T-helper 1 cell treated with Interleukin-12 subunit alpha and Interleukin-12 subunit beta and Interleukin-4 antibody, amounts not matched to agents 30 ng/mL and 1 ng/mL, for 36 hours (primary cell): Measurements from ENCODE around the gene SBK1. TPM values are rescaled to one million over a fixed set of nuclear protein-coding genes. Genes with fewer than 3 reads are reported as not detected.

Experiments
- intact Hi-C: fragments of 100-400 bp; cut with micrococcal nuclease; formaldehyde crosslinking; loops from one replicate; pipeline ENCODE4 v1.15.1; 2024
- total RNA-seq: library from RNA; stranded (reverse); gene quantifications from 2 replicates; pipeline ENCODE4 v1.2.3, GENCODE V29; 2022

The SBK1 gene
- total RNA-seq, 1 donor from 2014 or later, result 4.4 TPM

DNA sequence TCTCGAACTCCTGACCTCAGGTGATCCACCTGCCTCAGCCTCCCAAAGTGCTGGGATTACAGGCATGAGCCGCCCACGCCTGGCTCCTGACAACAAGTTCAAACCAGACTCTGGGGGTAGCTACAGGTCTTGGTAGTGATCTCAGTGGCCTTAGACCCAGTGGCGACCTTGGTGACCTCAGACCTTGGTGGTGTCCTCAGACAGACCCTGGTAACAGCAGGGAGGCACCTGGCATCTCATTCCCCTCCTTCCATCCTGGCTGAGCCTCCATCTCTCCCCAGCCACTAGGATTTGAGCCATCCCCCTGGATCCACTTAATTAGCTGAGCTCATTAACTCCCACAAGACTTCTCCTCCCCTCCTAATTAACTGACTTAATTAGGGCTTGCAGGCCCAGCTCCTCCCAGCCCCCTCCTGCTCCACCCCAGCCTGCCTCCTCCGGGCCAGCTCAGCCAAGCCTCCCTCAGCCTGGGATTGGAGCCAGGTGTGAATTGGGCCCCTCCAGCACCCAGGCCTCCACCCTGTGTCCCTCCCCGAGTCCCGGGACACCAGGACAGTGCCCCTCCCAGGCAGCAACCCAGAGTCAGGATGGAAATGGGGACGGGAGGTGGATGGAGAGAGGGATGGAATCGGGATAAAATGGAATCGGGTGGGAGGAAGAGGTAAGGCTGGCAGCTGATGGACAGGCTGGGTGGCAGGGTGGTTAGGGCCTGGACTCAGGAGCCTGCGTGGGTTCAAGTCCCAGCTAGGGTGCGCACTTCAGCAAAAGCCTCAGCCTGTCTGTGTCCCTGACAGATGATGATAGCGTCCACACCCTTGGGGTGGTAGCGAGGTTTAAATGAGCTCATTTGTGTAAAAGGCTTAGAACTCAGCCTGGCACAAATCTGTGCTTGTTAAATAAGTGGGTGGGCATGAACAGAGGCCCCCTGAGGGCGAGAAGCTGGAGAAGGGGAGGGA is 11.2 kb upstream of the SBK1 start:
- intact Hi-C loops, result loop anchor here (10.0 kb wide), 1 partner anchor 1844 kb away; the partner anchor contains the start of gene MAPK3

DNA sequence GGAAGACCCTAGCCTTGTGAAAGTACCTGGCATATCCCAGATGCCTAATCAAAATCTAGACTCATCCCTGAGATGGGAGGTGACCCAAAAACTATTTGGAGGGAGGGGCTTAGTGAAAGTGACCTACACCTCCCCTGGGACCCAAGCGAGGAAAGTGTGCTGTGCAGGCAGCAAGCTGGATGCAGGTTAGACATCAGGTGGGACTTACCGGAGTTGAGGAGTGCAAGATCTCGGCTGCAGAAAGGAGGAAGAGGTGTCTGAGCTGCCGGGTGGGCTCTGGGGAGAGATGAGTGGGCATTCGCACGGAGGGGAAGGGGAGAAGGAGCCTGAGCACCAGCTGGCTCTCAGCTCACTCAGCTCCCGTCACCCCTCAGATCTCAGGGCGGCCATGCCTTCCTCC is 10.3 kb upstream of the SBK1 start:
- intact Hi-C loops, result loop anchor here (10.0 kb wide), 1 partner anchor 1843 kb away; the partner anchor contains the start of gene MAPK3

DNA sequence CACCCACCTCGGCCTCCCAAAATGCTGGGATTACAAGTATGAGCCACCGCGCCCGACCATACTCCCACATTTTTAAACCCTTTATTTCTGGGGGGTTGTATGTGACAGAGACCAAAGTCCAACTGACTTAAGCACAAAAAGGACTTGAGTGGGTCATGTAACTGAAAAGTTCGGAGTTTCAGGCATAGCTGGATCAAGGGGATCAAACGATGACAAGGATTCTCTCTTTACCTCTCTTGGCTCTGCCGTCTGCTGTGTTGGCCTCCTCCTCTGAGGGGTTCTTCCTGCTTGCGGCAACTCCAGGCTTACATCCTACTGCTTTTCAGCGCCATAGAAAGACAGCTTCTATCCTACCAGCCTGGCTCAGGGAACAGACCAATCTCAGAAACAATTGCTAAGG is 9.2 kb upstream of the SBK1 start:
- intact Hi-C loops, result loop anchor here (10.0 kb wide), 1 partner anchor 1842 kb away; the partner anchor contains the start of gene MAPK3

DNA sequence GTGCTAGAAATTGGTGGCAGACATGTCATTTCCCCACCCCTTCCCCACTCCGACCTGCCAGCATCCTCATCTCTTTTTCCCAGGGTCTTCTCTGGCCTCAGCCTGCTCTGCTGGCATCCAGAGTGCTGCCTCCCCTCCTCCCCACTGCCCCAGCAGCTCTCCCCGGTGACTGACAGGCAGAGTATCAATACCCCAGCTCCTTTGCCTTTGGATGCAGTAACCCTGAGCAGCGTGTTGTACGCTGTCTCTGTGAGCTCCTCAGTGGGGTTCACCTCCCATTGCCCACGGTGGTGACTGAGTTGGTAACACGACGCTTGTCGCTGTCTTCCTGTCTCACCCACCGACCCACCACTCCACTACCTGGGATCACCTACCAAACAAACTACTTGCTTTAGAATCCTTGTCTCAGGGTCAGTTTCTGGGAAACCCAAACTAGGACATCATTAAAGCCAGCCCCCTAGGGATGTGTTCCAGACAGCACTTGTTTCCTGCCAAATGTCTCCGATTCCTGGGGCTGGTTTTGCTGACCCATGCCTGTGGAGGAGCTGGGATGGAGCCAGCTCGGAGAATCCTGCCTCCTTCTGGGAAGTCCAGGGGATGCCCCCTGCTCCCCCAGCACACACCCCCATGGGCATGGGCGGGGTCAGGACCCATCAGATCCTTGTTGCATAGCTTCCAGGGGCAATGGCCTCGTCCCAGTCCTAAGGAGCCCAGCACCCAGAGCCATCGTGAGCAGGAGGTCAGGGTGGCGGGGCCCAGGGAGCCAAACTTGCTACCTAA is 8.3 kb upstream of the SBK1 start:
- intact Hi-C loops, result loop anchor here (10.0 kb wide), 1 partner anchor 1841 kb away; the partner anchor contains the start of gene MAPK3

DNA sequence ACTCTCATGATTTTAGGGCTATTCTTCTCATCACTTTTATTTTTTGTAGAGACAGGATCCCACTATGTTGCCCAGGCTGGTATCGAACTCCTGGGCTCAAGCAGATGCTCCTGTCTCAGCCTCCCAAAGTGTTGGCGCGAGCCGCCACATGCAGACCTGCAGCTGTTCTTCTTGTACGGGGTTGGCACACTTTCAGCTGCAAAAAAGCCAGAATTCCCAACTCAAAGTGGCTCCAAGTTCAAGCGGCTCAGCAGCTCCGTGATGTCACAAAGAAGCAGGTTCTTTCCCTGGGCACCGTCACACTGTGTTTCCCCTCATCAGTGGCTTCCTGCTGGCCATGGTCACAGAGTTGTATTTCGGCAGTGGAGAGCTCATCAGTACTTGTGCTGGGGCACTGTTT is 6.7 kb upstream of the SBK1 start:
- intact Hi-C loops, result loop anchor here (10.0 kb wide), 1 partner anchor 1839 kb away; the partner anchor contains the start of gene MAPK3

DNA sequence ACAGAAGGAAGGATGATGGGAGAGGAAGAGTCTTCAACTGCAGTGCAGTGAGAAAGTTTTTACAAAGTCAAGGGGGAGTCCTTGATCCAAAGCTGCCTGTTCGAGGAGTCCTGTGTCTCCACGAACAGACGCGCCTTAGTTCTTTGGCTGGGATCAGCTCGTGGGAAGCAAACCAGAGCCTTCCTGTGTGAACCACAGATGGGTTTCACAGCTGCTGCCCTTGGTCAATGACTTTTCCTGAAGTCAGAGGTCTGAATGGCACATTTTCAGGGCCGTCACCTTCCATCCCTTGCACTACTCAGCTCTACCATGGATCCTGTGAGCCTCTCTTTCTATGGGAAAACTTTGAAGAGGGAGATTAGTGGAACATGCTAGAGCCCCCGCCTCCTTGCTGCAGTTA is 4.2 kb upstream of the SBK1 start:
- intact Hi-C loops, result loop anchor here (10.0 kb wide), 1 partner anchor 1837 kb away; the partner anchor contains the start of gene MAPK3

DNA sequence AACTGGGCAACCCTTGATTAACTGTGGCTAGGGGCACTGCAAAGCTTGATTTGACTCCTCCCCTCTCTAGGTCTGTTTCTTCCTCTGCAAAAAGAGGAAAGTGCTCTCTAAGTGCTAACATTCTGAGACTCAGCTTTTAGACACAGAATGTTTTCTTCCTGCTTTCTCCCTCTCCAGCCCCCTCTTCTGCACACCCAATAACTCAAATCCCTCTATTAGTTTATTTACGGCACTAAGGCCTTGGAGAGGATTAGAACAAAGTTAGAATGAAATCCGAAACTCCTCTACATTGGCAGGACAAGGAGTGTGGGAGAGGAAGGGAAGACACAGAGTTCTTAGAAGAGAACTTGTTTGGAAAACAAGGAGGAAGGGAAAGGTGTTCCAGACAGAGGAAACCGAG is 3.3 kb upstream of the SBK1 start:
- intact Hi-C loops, result loop anchor here (10.0 kb wide), 1 partner anchor 1836 kb away; the partner anchor contains the start of gene MAPK3

DNA sequence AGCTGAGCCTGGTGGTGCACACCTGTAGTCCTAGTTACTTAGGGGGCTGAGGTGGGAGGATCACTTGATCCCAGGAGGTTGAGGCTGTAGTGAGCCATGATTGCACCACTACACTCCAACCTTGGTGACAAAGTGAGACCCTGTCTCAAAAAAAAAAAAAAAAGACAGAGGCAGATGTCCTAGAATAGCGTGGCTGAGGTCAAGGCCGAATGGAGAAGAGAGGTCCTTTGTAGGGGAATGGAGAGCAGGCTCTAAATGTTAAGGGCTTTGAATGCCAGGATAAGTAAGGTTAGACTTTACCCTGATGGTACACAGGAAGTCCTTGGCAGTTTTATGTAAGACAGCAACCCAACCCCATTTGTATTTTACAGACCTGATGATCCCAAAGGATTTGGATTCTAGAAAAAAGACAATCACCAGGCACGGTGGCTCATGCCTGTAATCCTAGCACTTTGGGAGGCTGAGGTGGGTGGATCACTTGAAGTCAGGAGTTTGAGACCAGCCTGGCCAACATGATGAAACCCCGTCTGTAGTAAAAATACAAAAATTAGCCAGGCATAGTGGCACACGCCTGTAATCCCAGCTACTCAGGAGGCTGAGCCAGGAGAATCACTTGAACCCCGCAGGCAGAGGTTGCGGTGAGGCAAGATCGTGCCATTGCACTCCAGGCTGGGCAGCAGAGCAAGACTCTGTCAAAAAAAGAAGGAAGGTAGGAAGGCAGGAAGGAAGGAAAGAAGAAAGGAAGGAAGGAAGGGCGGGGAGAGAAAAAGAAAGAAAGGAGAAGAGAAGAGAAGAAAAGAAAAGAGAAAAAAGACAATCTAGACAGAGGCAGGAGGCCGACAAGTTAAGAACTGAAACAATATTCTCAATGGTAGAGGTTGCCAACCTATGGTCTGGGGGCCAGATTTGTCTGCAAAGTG is 2.1 kb upstream of the SBK1 start:
- intact Hi-C loops, result loop anchor here (5.0 to 10.0 kb wide), 4 partner anchors 148 to 1835 kb away; partner anchors contain the start of genes APOBR, CLN3 and MAPK3

DNA sequence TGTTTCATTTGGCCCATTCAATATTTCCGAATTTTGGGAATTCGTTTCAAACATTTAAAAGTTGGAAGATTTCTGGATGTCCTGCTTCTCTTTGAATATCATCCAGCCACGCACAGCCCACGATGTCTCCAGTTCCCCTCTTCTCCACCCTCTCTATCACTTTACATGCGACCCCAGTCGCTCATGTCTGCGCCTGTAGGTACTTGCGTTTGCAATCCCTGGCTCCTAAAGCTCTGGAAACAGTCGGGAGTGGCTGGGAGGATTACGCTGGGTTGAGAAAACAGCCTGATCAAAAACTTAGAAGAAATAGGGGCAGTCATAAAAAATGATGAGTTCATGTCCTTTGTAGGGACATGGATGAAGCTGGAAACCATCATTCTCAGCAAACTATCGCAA is 1.5 kb upstream of the SBK1 start:
- intact Hi-C loops, result loop anchor here (5.0 to 10.0 kb wide), 3 partner anchors 149 to 631 kb away; partner anchors contain the start of genes APOBR and CLN3

DNA sequence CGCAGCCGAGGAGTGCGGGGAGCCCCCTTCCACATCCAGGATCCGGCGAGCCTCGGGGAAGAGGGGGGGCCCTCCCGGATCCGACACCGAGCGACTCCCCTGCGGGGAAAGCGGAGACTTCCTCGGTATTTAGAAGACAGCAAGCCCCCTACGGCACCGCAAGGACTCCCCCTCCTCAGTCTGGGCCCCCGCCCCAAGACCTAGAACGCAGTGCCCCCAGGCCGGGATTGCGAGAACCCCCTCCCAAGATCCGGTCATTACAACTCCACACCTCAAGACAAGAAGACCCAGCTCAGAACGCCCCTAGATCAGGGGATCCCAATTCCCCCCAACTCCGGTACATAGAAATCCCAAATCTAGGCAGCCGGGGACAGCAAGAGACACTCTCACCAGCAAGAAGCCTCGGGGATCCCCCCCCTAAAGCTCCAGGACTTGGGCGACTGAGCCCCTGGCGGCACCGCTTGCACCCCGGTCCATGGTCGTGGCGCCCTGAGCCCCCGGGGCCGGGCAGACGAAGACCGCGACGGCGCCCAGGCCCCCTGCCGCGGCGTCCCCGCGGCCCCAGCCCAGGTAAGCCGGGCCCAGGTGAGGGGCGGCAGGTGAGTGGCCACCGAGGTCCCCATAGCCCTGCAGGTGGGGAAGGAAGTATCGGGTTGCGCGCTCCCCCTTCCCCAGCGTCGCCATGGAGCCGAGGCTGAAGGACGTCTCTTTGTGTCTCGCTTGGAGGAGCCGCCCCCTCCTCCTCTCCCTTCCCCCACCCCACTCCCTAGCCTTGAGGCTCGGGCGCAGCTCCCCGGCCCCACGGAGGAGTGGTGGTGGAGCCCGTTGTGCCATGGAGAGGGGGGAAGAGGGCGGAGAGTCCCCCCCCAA is 641 bp downstream of the SBK1 start:
- intact Hi-C loops, result loop anchor here (1.0 to 10.0 kb wide), 5 partner anchors 16 to 629 kb away; partner anchors contain the start of genes APOBR and CLN3

DNA sequence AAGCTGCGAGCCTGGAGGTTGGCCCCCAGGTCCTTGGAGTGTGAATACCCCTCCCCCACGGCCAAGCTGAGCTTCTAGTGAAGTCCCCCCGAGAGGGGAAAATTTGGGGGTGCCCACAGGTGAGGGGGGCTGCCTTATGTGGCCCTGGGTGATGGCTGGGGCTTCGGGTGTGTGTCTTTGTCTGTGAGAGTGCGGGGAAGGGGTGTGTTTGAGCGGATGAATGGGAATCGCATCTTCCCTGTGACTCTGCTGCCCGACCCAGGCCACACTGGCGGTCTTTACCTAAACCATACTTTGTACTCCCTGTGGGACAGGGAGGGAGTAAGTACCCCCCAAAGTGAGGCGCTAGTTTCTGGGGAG is 1.3 kb downstream of the SBK1 start:
- intact Hi-C loops, result loop anchor here (5.0 to 10.0 kb wide), 3 partner anchors 151 to 629 kb away; partner anchors contain the start of genes APOBR and CLN3

DNA sequence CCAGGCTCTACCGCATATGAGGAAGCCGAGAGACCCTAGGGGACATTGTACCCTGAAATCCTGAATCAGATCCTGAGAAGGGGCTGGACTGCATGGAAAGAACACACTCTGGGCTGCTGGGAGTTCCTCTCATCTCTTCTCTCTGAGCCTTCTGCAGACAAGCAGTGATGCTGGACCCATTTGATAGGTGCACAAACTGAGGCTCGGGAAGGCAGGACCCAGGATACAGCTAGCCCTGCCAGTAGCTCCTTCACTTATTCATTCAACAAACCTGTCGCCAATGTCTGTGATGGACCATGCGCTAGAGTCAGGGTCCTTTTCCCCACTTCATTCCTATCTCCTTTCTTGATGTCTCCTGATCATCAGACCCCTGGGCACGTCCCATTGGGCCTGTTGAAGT is 1.9 kb downstream of the SBK1 start:
- intact Hi-C loops, result loop anchor here (5.0 to 10.0 kb wide), 3 partner anchors 152 to 628 kb away; partner anchors contain the start of genes APOBR and CLN3

DNA sequence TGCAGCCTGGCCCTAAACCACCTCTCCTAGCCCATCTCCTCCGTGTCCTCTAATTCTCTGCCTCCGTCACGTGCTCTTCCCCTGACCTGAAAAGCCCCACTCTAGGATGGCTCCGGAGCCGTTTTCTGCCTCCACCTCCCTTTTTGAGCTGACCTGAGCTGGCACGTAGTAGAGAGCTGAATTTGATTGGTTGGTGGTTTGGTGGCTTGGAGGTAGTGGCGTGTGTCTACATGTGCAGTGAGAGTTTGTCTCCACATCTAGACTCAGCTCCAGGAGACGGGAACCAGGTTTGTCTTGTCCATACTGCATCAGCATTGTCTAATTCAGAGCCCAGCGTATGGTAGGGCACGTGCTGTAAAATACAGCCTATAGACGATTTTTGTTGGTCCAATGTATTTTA is 3.0 kb downstream of the SBK1 start:
- intact Hi-C loops, result loop anchor here (10.0 kb wide), 1 partner anchor 200 kb away; the partner anchor contains the start of genes APOBR and CLN3

DNA sequence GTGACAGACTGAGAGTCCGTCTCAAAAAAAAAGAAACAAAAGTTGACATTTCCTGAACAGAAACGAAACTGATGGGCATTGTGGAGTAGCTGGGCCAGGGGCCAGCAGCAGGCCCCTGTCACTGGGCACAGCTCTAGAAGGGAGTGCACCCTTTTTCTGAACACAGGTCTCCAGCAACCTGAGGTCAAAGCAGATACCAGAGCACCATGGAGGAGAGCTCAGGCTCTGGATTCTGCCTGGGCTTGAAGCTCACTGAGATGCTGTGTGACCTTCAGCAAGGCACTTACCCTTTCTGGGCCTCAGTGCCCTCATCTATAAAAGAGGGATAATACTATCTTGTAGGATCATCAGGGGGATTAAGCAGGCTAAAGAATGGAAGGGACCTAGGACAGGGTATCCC is 5.0 kb downstream of the SBK1 start:
- intact Hi-C loops, result loop anchor here (10.0 kb wide), 1 partner anchor 197 kb away; the partner anchor contains the start of genes APOBR and CLN3

DNA sequence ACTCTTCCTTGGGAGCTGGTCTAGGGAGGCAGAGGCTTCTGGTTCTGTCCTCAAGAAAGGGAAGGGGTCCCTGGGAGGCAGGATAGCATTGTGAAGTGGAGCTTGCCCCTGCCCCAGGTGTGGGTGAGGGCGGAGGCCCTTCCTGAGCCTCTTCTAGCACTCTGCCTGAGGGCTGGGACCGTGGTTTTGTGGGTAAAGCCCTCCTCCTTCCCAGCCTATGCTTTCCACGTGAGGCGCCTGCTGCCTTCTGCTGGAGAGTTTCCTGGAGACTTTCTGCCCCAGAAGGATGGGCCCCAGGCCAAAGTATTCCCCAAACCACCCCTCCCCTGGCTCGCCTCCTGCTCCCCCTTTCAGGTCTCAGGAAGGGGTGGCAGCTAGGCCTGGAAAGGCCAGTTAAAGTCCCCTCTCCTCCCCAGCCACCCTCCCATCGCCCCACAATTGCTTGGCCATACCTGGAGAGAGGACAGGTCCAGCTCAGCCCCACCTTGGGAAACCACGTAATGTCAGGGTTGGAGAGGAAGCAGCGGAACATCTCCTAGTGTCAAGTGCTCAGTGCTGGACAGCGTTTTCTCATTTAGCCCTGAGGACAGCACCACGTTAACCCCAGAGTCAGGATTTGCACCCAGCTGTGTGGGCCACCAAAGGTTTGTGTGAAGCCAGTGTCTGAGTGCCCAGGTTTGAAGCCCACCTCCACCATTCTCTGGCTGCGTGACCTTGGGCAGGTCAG is 5.6 kb downstream of the SBK1 start:
- intact Hi-C loops, result loop anchor here (10.0 kb wide), 1 partner anchor 197 kb away; the partner anchor contains the start of genes APOBR and CLN3

DNA sequence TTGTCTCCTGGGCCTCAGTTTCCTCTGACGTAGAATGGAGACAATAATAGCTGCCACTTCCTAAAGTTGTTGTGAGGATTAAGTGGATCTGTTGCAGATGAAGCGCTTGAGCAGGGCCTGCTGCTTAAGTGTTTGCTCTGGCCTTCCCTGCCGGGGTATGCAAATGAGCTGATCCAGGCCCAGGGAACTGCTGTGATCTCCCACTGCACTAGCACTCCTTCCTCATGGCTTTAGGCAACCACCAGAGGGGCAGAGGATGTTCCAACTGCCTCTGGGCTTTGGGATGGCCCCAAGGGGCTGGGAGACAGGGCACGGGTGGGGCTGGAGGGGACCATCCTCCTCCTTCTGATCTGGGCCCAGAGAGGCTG is 6.2 kb downstream of the SBK1 start:
- intact Hi-C loops, result loop anchor here (10.0 kb wide), 1 partner anchor 196 kb away; the partner anchor contains the start of genes APOBR and CLN3

DNA sequence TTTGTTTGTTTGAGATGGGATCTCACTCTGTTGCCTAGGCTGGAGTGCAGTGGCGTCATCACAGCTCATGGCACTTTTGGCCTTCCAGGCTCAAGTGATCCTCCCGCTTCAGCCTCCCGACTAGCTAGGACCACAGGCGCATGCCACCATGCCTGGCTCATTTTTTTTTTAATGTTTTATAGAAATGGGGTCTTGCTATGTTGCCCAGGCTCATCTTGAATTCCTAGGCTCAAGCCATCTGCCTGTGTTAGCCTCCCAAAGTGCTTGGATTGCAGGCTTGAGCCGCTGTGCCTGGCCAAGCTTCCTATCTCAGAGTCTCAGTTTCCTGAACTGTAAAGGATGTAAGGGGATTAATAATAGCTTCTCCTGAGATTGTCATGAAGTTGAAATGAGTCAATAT is 8.0 kb downstream of the SBK1 start:
- intact Hi-C loops, result no loop called here

DNA sequence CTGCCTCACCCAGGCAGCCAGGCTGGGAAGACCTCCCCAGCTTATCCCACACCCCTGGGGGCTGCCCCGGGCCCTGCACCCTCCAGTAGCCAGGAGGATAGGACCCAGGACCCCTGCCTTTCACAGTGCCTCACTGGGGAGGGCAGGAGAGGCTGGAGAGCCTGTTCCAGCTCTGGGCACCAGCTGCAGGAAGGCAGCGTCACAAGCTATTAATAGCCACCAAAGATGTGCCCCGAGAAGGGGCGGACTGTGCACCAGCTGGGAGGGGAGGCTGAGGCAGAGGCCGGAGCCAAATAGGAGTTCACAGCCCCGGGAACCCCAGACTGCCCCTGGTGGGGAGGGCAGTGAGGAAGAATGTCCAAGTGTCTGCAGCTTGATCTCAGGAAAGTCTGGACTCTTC is 8.8 kb downstream of the SBK1 start:
- intact Hi-C loops, result no loop called here
